HK-2 (cell line): Measurements from ENCODE around the gene DEFB128.

Experiments
- DNase-seq: peaks from one replicate; pipeline ENCODE4 v3.0.0-alpha.2; 2018; ENCODE audit not compliant: unreplicated experiment

The DEFB128 gene

DNA sequence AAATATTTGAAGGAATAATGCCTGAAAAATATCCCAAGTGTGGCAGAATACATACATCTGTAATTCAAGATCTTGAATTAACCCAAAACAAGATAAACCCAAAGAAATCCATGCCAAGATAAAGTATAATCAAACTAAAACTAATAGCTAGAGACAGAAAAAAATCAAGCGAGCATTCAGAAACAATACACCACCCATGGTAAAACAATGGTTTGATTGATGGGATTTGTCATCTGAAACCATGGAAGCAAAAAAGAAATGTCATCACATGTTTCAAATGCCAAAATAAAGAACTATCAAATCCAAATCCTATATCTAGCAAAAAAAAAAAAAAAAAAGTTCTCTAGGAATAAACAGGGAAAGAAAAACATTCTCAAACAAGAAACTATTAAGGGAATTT is 37.4 kb downstream of the DEFB128 start:
- DNase-seq = no peak

DNA sequence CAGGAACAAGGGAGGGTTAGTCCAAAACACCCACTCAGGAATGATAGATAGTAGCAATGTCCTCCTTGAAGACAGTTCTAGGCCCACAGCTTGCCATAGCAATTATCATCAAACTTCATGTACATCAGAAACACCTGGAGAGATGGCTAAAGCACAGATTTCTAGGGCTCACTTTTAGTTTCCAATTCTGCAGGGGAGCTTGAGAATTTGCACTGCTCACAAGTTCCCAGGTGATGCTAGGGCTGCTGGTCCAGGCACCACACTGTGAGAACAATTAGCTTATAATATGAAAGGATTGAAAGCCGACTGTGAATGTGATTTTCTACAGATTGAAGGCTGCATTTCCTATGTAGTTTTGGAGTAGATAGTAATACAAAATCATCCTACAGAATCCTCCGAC is 43.6 kb downstream of the DEFB128 start:
- no peak for DNase-seq

DNA sequence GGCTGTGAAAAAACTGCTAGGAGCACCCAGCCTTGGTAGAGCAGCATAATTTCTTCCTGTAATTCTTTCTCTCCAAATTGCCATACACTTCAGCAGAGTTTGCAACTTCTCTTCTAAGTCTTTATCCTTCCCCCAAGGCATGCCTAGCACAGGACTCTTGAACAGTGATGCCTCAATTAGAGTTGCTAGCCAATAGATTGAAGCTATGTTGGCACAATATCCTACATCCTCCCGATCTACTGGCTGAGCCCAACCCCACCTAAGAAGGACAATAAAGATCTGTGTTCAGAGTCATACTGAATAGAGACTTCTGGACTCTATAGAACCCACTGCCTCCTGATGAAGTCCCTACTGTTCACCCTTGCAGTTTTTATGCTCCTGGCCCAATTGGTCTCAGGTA is 47.2 kb downstream of the DEFB128 start, which contains the start of gene DEFB126:
Gene DEFB126 (plus strand): TSS at position 301 of the 400 bp plus-strand sequence. CDS start 39 bp downstream, at position 340.
- DNase-seq = no peak
